Gastroesophageal sphincter (tissue), 3 donors: ENCODE measurements around the gene TMED5.

Experiments
- POLR2A ChIP-seq, 2 donors: fragments of 450-650 bp; IDR thresholded peaks; one replicate each; pipeline ENCODE4 v1.6.1; 2017; ENCODE audit warnings: antibody characterized with exemption in 2 of 2, mild to moderate bottlenecking in 2 of 2, moderate library complexity in 1 of 2
- POLR2AphosphoS5 ChIP-seq: sonication (generic); formaldehyde crosslinking; IDR thresholded peaks from one replicate; pipeline ENCODE4 v1.6.1; 2017; ENCODE audit warnings: antibody characterized with exemption
- TF ChIP-seq, protein P1 (sequence below), 4 experiments: fragments of 200-600 bp in 2 of 4; fragments of 450-650 bp in 2 of 4; sonication (generic) in 1 of 4; IDR thresholded peaks; one replicate each; pipeline ENCODE4 v1.5.1; 2017 to 2019; ENCODE audit warnings: antibody characterized with exemption in 4 of 4, mild to moderate bottlenecking in 2 of 4, moderate library complexity in 2 of 4

DNA sequence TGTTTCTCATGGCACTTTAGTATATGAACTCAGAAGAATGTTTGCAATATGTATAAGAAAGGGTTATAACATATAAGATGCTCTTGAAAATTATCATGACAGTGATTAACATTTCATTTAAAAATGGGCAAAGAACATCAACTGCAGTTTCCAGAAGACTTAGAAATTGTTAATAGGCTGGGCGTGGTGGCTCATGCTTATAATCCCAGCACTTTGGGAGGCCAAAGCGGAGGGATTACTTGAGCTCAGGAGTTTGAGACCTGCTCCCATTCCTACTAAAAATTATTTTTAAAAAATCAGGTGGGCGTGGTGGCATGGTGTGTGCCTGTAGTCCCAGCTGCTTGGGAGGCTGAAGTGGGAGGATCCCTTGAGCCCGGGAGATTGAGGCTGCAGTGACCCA is 78.1 kb downstream of the TMED5 start:
- TF ChIP-seq, protein P1, sequence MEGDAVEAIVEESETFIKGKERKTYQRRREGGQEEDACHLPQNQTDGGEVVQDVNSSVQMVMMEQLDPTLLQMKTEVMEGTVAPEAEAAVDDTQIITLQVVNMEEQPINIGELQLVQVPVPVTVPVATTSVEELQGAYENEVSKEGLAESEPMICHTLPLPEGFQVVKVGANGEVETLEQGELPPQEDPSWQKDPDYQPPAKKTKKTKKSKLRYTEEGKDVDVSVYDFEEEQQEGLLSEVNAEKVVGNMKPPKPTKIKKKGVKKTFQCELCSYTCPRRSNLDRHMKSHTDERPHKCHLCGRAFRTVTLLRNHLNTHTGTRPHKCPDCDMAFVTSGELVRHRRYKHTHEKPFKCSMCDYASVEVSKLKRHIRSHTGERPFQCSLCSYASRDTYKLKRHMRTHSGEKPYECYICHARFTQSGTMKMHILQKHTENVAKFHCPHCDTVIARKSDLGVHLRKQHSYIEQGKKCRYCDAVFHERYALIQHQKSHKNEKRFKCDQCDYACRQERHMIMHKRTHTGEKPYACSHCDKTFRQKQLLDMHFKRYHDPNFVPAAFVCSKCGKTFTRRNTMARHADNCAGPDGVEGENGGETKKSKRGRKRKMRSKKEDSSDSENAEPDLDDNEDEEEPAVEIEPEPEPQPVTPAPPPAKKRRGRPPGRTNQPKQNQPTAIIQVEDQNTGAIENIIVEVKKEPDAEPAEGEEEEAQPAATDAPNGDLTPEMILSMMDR (IDR thresholded peaks at IDR 0.05): no peak
- TF ChIP-seq POLR2A (IDR thresholded peaks at IDR 0.05): no peak
- TF ChIP-seq POLR2AphosphoS5: no peak
